Heart right ventricle (tissue), 16 donors: ENCODE results near the gene KRT1. TPM values are rescaled to one million over a fixed set of nuclear protein-coding genes. Genes with fewer than 3 reads are reported as not detected.

Experiments used
- ATAC-seq, 8 donors: fragments of 200-7000 bp; cut with Tn5 transposase; one replicate each; pipeline ENCODE4 v1.9.1; 2020; ENCODE audit warnings: mild to moderate bottlenecking in 8 of 8, moderate library complexity in 8 of 8, moderate number of reproducible peaks in 1 of 8
- DNase-seq, 2 donors: peaks; one replicate each; pipeline ENCODE4 v3.0.0-alpha.2; 2020
- H3K27ac ChIP-seq, 10 donors: fragments of 200-600 bp; sonication (generic) in 2 of 10; one replicate each; pipeline versions ENCODE4 v1.5.0 to v1.8.0; 2020 to 2022; ENCODE audit warnings: mild to moderate bottlenecking in 3 of 10
- H3K27me3 ChIP-seq, 7 donors: fragments of 200-600 bp; one replicate each; pipeline ENCODE4 v1.8.0; 2021 to 2022; ENCODE audit warnings: mild to moderate bottlenecking in 2 of 7
- H3K36me3 ChIP-seq, 9 donors: fragments of 200-600 bp; sonication (generic) in 1 of 9; one replicate each; pipeline versions ENCODE4 v1.5.0 to v1.8.0; 2020 to 2022; ENCODE audit warnings: mild to moderate bottlenecking in 2 of 9
- H3K4me1 ChIP-seq, 9 donors: fragments of 200-600 bp; sonication (generic) in 1 of 9; one replicate each; pipeline versions ENCODE4 v1.5.0 to v1.8.0; 2020 to 2022; ENCODE audit warnings: mild to moderate bottlenecking in 4 of 9
- H3K4me3 ChIP-seq, 10 donors: fragments of 200-600 bp; sonication (generic) in 2 of 10; one replicate each; pipeline versions ENCODE4 v1.5.0 to v1.8.0; 2020 to 2022; ENCODE audit warnings: mild to moderate bottlenecking in 7 of 10, moderate library complexity in 2 of 10
- H3K9me3 ChIP-seq, 11 donors: fragments of 200-600 bp in 10 of 11; sonication (generic) in 2 of 11; one replicate each; pipeline versions ENCODE4 v1.5.0 to v1.8.0; 2013 to 2022; ENCODE audit warnings: mild to moderate bottlenecking in 2 of 11, control low read depth in 1 of 11, moderate library complexity in 1 of 11
- CTCF ChIP-seq, 9 donors: fragments of 200-600 bp; sonication (generic) in 2 of 9; IDR thresholded peaks; one replicate each; pipeline versions ENCODE4 v1.5.0 to v1.8.0; 2021 to 2022; ENCODE audit warnings: antibody characterized with exemption in 9 of 9, mild to moderate bottlenecking in 5 of 9, moderate library complexity in 1 of 9
- WGBS, 2 donors: extraction: QIAGEN DNeasy Blood & Tissue Kit; methylation state at CpG; one replicate each; pipeline ENCODE4 v1.1.7; 2013; ENCODE audit warnings: inconsistent platforms in 1 of 2; 5-methylcytosine and 5-hydroxymethylcytosine counted together
- intact Hi-C, 10 donors: fragments of 100-400 bp; cut with DNase I; formaldehyde crosslinking; loops; one replicate each; pipeline versions ENCODE4 v1.11.1 to v1.14.2; 2022
- polyA plus RNA-seq, 2 donors: library from polyadenylated mRNA; stranded (reverse); fragments of 200-250 nt; gene quantifications; one replicate each; pipeline ENCODE4 v1.2.3, GENCODE V29; 2013
- total RNA-seq, 10 donors: library from RNA; stranded (reverse); fragmentation: NEBNext Ultra II Directional in 3 of 10; extraction: Animal tissue kit (Norgen Biotek cat#: 25700) in 3 of 10; gene quantifications; one replicate each; pipeline versions ENCODE4 v1.2.1 to v1.2.4, GENCODE V29; 2021 to 2023
- donor health status: Arrhythmogenic right ventricular cardiomyopathy.
- donor health status: ischemic (EF 13 %, LVEDD 7.1; RV severe dilation, severe dysfunction).
- donor health status: healthy with polysubstance abuse.
- donor health status: DM: no; HTN: yes; CAD: no.
- donor health status: DM: no; HTN: no; CAD: no.
- donor health status: ischemic (EF 25% LVEDD 6.9; RV normal size, moderate dysfunction).
- donor health status: ischemic (EF 25% LVEDD 5.7; RV mildly dilated, moderate dysfunction).
- donor health status: healthy.
- donor health status: DM: yes; HTN: yes; CAD: no.
- donor health status: Ischemic cardiomyopathy.
- donor health status: ischemic (EF 35%, LVEDD 5.7; RV mildly dilated, moderate dysfunction).
- donor health status: nonischemic (EF 11% LVEDD 7.7; RV severe dilation, severe dysfunction).
- donor health status: DM: yes; HTN: yes; CAD: no.
- donor health status: PGD.
- donor health status: ischemic (EF 29% LVEDD 5.4; RV normal size, mild dysfunction).
- donor health status: nonischemic (EF 23%, LVEDD 6.1; RV moderate dilation, normal function).

KRT1 gene
- total and polyA plus RNA-seq, 12 donors, result not detected

GRCh38 chr12:52676163-52676562, 4.0 kb downstream of the KRT1 start:
- ATAC-seq (no peak), DNase-seq (no peak)
- Histone ChIP-seq H3K27me3 (peaks cover 0 to 22% (median 13%) of the 10 kb centered on the region in 7 donors), H3K4me1 (no peaks in the 10 kb centered on the region), H3K36me3 (no peaks in the 10 kb centered on the region), H3K9me3 (no peaks in the 10 kb centered on the region), H3K4me3 (no peak overlapping the region), H3K27ac (no peak overlapping the region)
- intact Hi-C loops, result no loop called here
- no peak for TF ChIP-seq CTCF (IDR thresholded peaks at IDR 0.05)
- WGBS, 2 donors, result 93 to 97% methylated on average over 7 of the region's 7 CpGs

GRCh38 chr12:52675301-52675701, 4.9 kb downstream of the KRT1 start:
- no peak for ATAC-seq
- intact Hi-C loops, result no loop called here
- 92 to 93% methylated on average over 28 of the region's 28 CpGs for WGBS, 2 donors

GRCh38 chr12:52674433-52674775, 5.8 kb downstream of the KRT1 start:
- 92 to 96% methylated on average over 4 of the region's 4 CpGs for WGBS, 2 donors
- intact Hi-C loops, result no loop called here
- H3K27ac ChIP-seq, result no peak overlapping the region

More at GRCh38 chr12:52675301-52675701, 4.9 kb downstream of the KRT1 start:
- no peak for TF ChIP-seq CTCF (IDR thresholded peaks at IDR 0.05)
- DNase-seq, result no peak
- Histone ChIP-seq H3K4me3 (no peak overlapping the region), H3K4me1 (no peaks in the 10 kb centered on the region), H3K27ac (no peak overlapping the region), H3K27me3 (peaks cover 0 to 22% (median 9%) of the 10 kb centered on the region in 7 donors), H3K36me3 (no peaks in the 10 kb centered on the region), H3K9me3 (no peaks in the 10 kb centered on the region)

GRCh38 chr12:52673713-52674432, 6.3 kb downstream of the KRT1 start:
- intact Hi-C loops, result no loop called here
- 74 to 75% methylated on average over 3 of the region's 3 CpGs for WGBS, 2 donors

More at GRCh38 chr12:52674433-52674775, 5.8 kb downstream of the KRT1 start:
- DNase-seq (no peak), ATAC-seq (no peak)
- Histone ChIP-seq H3K27me3 (peaks cover 0 to 21% (median 7%) of the 10 kb centered on the region in 7 donors), H3K9me3 (no peaks in the 10 kb centered on the region), H3K4me1 (no peaks in the 10 kb centered on the region), H3K4me3 (no peak overlapping the region), H3K36me3 (no peaks in the 10 kb centered on the region)
- no peak for TF ChIP-seq CTCF (IDR thresholded peaks at IDR 0.05)

More at GRCh38 chr12:52673713-52674432, 6.3 kb downstream of the KRT1 start:
- DNase-seq (no peak), ATAC-seq (no peak)
- Histone ChIP-seq H3K36me3 (no peaks in the 10 kb centered on the region), H3K9me3 (no peaks in the 10 kb centered on the region), H3K27me3 (peaks cover 0 to 23% (median 6%) of the 10 kb centered on the region in 7 donors), H3K27ac (no peak overlapping the region), H3K4me3 (no peak overlapping the region), H3K4me1 (no peaks in the 10 kb centered on the region)
- no peak for TF ChIP-seq CTCF (IDR thresholded peaks at IDR 0.05)
